ENCODE data around the gene CFAP53. TPM values are rescaled to one million over a fixed set of nuclear protein-coding genes. Genes with fewer than 3 reads are reported as not detected.

Gene CFAP53
- total RNA-seq, 2 experiments from 2014 or later, result 0.86 TPM; not detected in 1

DNA sequence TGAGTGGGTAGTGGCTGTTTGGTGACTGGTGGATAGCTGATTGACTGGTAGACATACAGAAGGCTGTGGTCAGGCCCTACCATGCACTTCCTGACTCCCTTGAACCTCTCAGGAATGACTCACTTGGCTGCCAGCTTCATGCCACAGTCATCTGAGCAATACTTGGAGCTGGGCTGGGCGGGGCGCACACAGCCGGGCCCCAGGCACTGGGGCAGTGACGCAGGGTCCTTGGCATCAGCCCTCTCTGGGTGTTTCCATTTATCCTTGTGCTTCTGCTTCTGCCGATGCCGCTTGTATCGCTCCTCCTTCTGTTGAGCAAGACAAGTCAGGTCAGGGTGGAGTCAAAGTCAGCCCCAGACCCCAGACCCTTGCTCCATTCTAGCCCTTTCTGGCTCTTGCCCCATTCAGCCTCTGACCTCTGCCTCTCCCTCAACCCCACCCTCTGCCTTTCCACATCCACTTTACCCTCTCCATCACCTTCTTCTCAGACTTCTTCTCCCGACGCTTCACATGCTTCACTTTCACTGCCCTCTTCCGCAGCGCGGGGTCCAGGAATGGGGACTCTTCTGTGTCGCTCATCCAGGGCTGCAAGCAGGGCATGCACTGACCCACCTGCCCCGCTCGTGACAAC, 18.1 kb upstream of the CFAP53 start:
- DNase-seq (ENCODE audit: low spot score), result no peak
- intact Hi-C loops (cut with micrococcal nuclease; ENCODE audit: unreplicated experiment), result no loop called here
- peaks cover 17% of the 10 kb centered on the region for H3K4me1 ChIP-seq (ENCODE audit: insufficient read depth, low read length, poor library complexity, severe bottlenecking)
- peaks cover 34% of the 10 kb centered on the region for H3K79me2 ChIP-seq (ENCODE audit: insufficient read depth, low read depth, low read length)
- H3K36me3 ChIP-seq (ENCODE audit: insufficient read depth, low read length), result peaks cover 45% of the 10 kb centered on the region
- H3K27ac ChIP-seq (ENCODE audit: low read depth, low read length, poor library complexity, severe bottlenecking), result no peak overlapping the region
- H4K20me1 ChIP-seq (ENCODE audit: insufficient read depth, low read length), result no peaks in the 10 kb centered on the region
- no TSS peak for BruUV-seq (replicated peaks)
- no peak overlapping the region for H3K4me2 ChIP-seq (ENCODE audit: low read length)
- H3K9me3 ChIP-seq (ENCODE audit: low read length), result no peaks in the 10 kb centered on the region
- H2AFZ ChIP-seq (ENCODE audit: low read length), result no peak overlapping the region
- ChIA-PET POLR2A (no interaction called here), CTCF (ENCODE audit: unreplicated experiment) (no interaction called here)
- no peaks in the 10 kb centered on the region for H3K9me2 ChIP-seq (ENCODE audit: insufficient read depth, low read length)
- no peak for TF ChIP-seq EZH2phosphoT487 (IDR thresholded peaks at IDR 0.05; ENCODE audit: borderline replicate concordance, low read depth, low read length)
- TF ChIP-seq, protein P1, sequence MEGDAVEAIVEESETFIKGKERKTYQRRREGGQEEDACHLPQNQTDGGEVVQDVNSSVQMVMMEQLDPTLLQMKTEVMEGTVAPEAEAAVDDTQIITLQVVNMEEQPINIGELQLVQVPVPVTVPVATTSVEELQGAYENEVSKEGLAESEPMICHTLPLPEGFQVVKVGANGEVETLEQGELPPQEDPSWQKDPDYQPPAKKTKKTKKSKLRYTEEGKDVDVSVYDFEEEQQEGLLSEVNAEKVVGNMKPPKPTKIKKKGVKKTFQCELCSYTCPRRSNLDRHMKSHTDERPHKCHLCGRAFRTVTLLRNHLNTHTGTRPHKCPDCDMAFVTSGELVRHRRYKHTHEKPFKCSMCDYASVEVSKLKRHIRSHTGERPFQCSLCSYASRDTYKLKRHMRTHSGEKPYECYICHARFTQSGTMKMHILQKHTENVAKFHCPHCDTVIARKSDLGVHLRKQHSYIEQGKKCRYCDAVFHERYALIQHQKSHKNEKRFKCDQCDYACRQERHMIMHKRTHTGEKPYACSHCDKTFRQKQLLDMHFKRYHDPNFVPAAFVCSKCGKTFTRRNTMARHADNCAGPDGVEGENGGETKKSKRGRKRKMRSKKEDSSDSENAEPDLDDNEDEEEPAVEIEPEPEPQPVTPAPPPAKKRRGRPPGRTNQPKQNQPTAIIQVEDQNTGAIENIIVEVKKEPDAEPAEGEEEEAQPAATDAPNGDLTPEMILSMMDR (conservative IDR thresholded peaks at IDR 0.05; ENCODE audit: low read length), result no peak
- H3K4me3 ChIP-seq (ENCODE audit: low read depth, low read length, poor library complexity, severe bottlenecking), result no peak overlapping the region

DNA sequence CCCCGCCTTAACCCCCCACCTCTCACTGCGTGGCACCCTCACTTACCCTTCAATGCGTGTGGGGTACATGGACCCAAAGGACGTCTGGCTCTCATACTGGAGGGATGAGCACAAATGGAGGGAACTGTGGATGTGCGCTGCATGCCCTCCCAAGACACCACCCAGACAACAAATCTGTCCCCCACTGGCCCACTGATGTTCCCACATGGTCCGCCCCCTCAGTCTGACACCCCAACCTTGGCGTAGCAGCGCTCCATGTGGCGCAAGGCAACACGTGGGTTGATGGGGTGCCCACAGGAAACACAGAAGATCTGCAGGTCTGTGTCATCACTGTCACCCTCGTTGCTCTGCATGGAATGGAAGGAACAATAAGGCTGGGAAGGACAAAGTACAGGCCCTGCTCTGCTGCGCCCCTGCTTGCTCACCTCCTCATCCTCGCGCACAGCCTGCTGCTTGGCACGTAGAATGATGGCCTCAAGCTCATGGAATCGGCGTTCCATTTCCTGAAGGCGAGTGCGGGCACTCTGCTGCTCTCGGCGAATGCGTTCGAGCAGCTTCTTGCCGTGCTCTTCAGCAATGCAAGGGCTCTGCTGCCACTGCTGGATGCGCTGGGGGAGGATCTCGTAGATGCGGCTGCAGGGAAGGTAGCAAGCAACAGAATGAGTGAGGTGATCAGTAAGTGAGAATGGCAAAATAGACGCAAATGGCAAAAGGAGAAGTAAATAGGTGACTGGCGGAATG, 17.3 kb upstream of the CFAP53 start:
- Histone ChIP-seq H3K4me2 (ENCODE audit: low read length) (no peak overlapping the region), H3K27ac (ENCODE audit: low read depth, low read length, poor library complexity, severe bottlenecking) (no peak overlapping the region), H2AFZ (ENCODE audit: low read length) (no peak overlapping the region), H3K9me3 (ENCODE audit: low read length) (no peaks in the 10 kb centered on the region), H3K4me1 (ENCODE audit: insufficient read depth, low read length, poor library complexity, severe bottlenecking) (peaks cover 24% of the 10 kb centered on the region), H3K4me3 (ENCODE audit: low read depth, low read length, poor library complexity, severe bottlenecking) (no peak overlapping the region), H3K36me3 (ENCODE audit: insufficient read depth, low read length) (peaks cover 52% of the 10 kb centered on the region), H4K20me1 (ENCODE audit: insufficient read depth, low read length) (no peaks in the 10 kb centered on the region), H3K79me2 (ENCODE audit: insufficient read depth, low read depth, low read length) (peaks cover 41% of the 10 kb centered on the region), H3K9me2 (ENCODE audit: insufficient read depth, low read length) (no peaks in the 10 kb centered on the region)
- ChIA-PET CTCF (ENCODE audit: unreplicated experiment) (no interaction called here), POLR2A (no interaction called here)
- TF ChIP-seq, protein P1 (conservative IDR thresholded peaks at IDR 0.05; ENCODE audit: low read length), result no peak
- no TSS peak for BruUV-seq (replicated peaks)
- intact Hi-C loops (cut with micrococcal nuclease; ENCODE audit: unreplicated experiment), result no loop called here
- no peak for DNase-seq (ENCODE audit: low spot score)
